Breast epithelium (tissue), 3 donors: ENCODE measurements around the gene RHOV.

Source experiments
- POLR2A ChIP-seq: fragments of 450-650 bp; IDR thresholded peaks from one replicate; pipeline ENCODE4 v1.6.1; 2016; ENCODE audit warnings: antibody characterized with exemption, mild to moderate bottlenecking, moderate library complexity
- TF ChIP-seq, protein P1 (sequence below), 3 donors: fragments of 450-650 bp; IDR thresholded peaks; one replicate each; pipeline ENCODE4 v1.5.1; 2016 to 2017; ENCODE audit warnings: antibody characterized with exemption in 3 of 3, mild to moderate bottlenecking in 3 of 3, moderate library complexity in 3 of 3

DNA sequence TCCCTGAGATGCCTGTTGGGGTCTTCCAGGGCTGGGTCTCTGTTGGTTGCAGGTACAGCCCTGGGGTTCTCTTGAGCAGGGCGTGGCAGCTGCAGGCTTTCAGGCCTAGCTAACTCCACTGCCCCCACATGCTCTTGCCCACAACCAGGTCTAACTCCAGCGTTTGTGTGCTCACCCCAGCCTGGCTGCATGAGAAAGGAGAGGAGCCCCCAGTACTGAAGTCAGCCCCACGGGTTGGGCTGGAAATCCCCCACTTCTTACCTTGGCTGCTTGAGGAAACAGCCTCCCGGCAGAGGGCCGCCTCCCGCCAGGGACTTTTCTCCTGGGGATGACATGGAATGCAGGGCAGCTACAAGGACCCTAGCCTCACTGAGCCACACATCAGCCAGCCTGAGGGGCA is 38.4 kb upstream of the RHOV start:
- TF ChIP-seq, protein P1, sequence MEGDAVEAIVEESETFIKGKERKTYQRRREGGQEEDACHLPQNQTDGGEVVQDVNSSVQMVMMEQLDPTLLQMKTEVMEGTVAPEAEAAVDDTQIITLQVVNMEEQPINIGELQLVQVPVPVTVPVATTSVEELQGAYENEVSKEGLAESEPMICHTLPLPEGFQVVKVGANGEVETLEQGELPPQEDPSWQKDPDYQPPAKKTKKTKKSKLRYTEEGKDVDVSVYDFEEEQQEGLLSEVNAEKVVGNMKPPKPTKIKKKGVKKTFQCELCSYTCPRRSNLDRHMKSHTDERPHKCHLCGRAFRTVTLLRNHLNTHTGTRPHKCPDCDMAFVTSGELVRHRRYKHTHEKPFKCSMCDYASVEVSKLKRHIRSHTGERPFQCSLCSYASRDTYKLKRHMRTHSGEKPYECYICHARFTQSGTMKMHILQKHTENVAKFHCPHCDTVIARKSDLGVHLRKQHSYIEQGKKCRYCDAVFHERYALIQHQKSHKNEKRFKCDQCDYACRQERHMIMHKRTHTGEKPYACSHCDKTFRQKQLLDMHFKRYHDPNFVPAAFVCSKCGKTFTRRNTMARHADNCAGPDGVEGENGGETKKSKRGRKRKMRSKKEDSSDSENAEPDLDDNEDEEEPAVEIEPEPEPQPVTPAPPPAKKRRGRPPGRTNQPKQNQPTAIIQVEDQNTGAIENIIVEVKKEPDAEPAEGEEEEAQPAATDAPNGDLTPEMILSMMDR (IDR thresholded peaks at IDR 0.05): no peak
- TF ChIP-seq POLR2A: no peak
